IMR-90 (cell line): ENCODE data around the gene KIF12.

Experiments
- CHD1 ChIP-seq: IDR thresholded peaks from 2 replicates; pipeline ENCODE4 v1.6.1; 2012; ENCODE audit warnings: low read depth, low read length, improper control_type of control experiment
- CTCF ChIP-seq: conservative IDR thresholded peaks from 2 replicates; pipeline ENCODE4 v1.5.1; 2012; ENCODE audit warnings: mild to moderate bottlenecking, low read depth, low read length, improper control_type of control experiment
- MAFK ChIP-seq: IDR thresholded peaks from 2 replicates; pipeline ENCODE4 v1.6.1; 2012; ENCODE audit warnings: low read depth, low read length, improper control_type of control experiment
- POLR2A ChIP-seq: IDR thresholded peaks from 2 replicates; pipeline ENCODE4 v1.6.1; 2012; ENCODE audit warnings: mild to moderate bottlenecking, low read depth, low read length
- RAD21 ChIP-seq: IDR thresholded peaks from 2 replicates; pipeline ENCODE4 v1.6.1; 2012; ENCODE audit warnings: low read length, improper control_type of control experiment
- RCOR1 ChIP-seq: IDR thresholded peaks from 2 replicates; pipeline ENCODE4 v1.6.1; 2012; ENCODE audit warnings: mild to moderate bottlenecking, low read length, improper control_type of control experiment; ENCODE audit not compliant: insufficient replicate concordance
- RFX5 ChIP-seq: IDR thresholded peaks from 2 replicates; pipeline ENCODE4 v1.8.0; 2012; ENCODE audit warnings: low read depth, mild to moderate bottlenecking, low read length, moderate library complexity

GRCh38 chr9:114126247-114127060 is 27.4 kb upstream of the KIF12 start:
- no peak for TF ChIP-seq RAD21
- TF ChIP-seq POLR2A, result no peak
- no peak for TF ChIP-seq CTCF
- TF ChIP-seq RFX5, result no peak
- no peak for TF ChIP-seq MAFK
- TF ChIP-seq RCOR1, result no peak
- no peak for TF ChIP-seq CHD1
